A673 (cell line): ENCODE results near the gene EYA3. TPM values are rescaled to one million over a fixed set of nuclear protein-coding genes. Genes with fewer than 3 reads are reported as not detected.

Experiments used
- BruUV-seq: library from RNA; stranded (reverse); fragments of 400-500 nt; replicated peaks from 2 replicates; lab custom pipeline; 2021; lab: Mats Ljungman, UMichigan
- CTCF ChIA-PET: fragments of 300-600 bp; sonication (Branson Sonifier 250); formaldehyde crosslinking; loops from one replicate; lab custom pipeline; 2022; ENCODE audit warnings: antibody characterized with exemption; lab: Charles Lee
- POLR2A ChIA-PET: fragments of 300-600 bp; sonication (Branson Sonifier 250); formaldehyde crosslinking; loops from one replicate; lab custom pipeline; 2022; ENCODE audit warnings: antibody characterized with exemption; ENCODE audit not compliant: low non-redundant PET; lab: Charles Lee
- DNase-seq: peaks from one replicate; pipeline ENCODE4 v3.0.0-alpha.2; 2015; ENCODE audit warnings: low spot score
- H3K27ac ChIP-seq: fragments of 200-600 bp; sonication (generic); 2 replicates; pipeline ENCODE4 v1.5.1; 2016; ENCODE audit warnings: mixed run types, low read depth, mild to moderate bottlenecking, mixed read lengths, antibody characterized with exemption, low read length; ENCODE audit not compliant: poor library complexity, severe bottlenecking
- H3K27me3 ChIP-seq: fragments of 200-600 bp; sonication (generic); replicated peaks from 2 replicates; pipeline ENCODE4 v1.6.1; 2017; ENCODE audit warnings: mixed run types, low read depth, mild to moderate bottlenecking, mixed read lengths, antibody characterized with exemption, low read length; ENCODE audit not compliant: insufficient read depth, poor library complexity
- H3K36me3 ChIP-seq: fragments of 200-600 bp; sonication (generic); 2 replicates; pipeline ENCODE4 v1.6.1; 2016; ENCODE audit warnings: mixed run types, mild to moderate bottlenecking, mixed read lengths, antibody characterized with exemption, low read length; ENCODE audit not compliant: insufficient read depth, poor library complexity, severe bottlenecking
- H3K4me1 ChIP-seq: fragments of 200-600 bp; sonication (generic); 2 replicates; pipeline ENCODE4 v1.6.1; 2017; ENCODE audit warnings: mixed run types, mild to moderate bottlenecking, mixed read lengths, antibody characterized with exemption, low read length; ENCODE audit not compliant: insufficient read depth, poor library complexity, severe bottlenecking
- H3K4me3 ChIP-seq: fragments of 200-600 bp; sonication (generic); 2 replicates; pipeline ENCODE4 v1.5.1; 2016; ENCODE audit warnings: low read depth, mixed run types, mild to moderate bottlenecking, mixed read lengths, low read length; ENCODE audit not compliant: poor library complexity, severe bottlenecking
- H3K9me3 ChIP-seq: fragments of 200-600 bp; sonication (generic); 2 replicates; pipeline ENCODE4 v1.6.1; 2016; ENCODE audit warnings: mixed run types, low read depth, mild to moderate bottlenecking, mixed read lengths, antibody characterized with exemption, low read length; ENCODE audit not compliant: poor library complexity, severe bottlenecking
- CTCF ChIP-seq: fragments of 300-800, 200-600 bp; sonication (generic); conservative IDR thresholded peaks from 2 replicates; pipeline ENCODE4 v1.5.1; 2017; ENCODE audit warnings: low read depth, mild to moderate bottlenecking, antibody characterized with exemption, low read length, moderate library complexity, mixed read lengths
- EZH2 ChIP-seq: fragments of 200-600 bp; sonication (generic); IDR thresholded peaks from 2 replicates; pipeline ENCODE4 v1.6.1; 2017; ENCODE audit warnings: borderline replicate concordance, low read depth, mild to moderate bottlenecking, mixed read lengths, antibody characterized with exemption, low read length; ENCODE audit not compliant: poor library complexity, severe bottlenecking
- intact Hi-C: fragments of 100-400 bp; cut with micrococcal nuclease; formaldehyde crosslinking; loops from one replicate; pipeline ENCODE4 v1.10.0; 2022; ENCODE audit not compliant: unreplicated experiment
- total RNA-seq: library from RNA; stranded (reverse); gene quantifications from 2 replicates; pipeline ENCODE4 v1.2.3, GENCODE V29; 2021

Gene EYA3
- total RNA-seq, 1 experiment from 2014 or later: 33.4 TPM

- intact Hi-C loops: no loop called here
- H3K4me1 ChIP-seq: no peaks in the 10 kb centered on the region
- no peak overlapping the region for H3K27ac ChIP-seq
- BruUV-seq: no TSS peak
- H3K4me3 ChIP-seq: no peak overlapping the region
- no peaks in the 10 kb centered on the region for H3K9me3 ChIP-seq
- no peaks in the 10 kb centered on the region for H3K27me3 ChIP-seq
- ChIA-PET POLR2A (no interaction called here), CTCF (no interaction called here)
- no peak for DNase-seq
- no peak for TF ChIP-seq EZH2
- no peak for TF ChIP-seq CTCF
- no peaks in the 10 kb centered on the region for H3K36me3 ChIP-seq
These were observed 22.1 kb upstream of the EYA3 start for GRCh38 chr1:28110555-28110954.

- Histone ChIP-seq H3K27me3 (no peaks in the 10 kb centered on the region), H3K9me3 (no peaks in the 10 kb centered on the region), H3K36me3 (no peaks in the 10 kb centered on the region), H3K27ac (no peak overlapping the region), H3K4me3 (no peak overlapping the region), H3K4me1 (no peaks in the 10 kb centered on the region)
- BruUV-seq: no TSS peak
- intact Hi-C loops: no loop called here
- ChIA-PET CTCF (no interaction called here), POLR2A (no interaction called here)
- DNase-seq: no peak
- TF ChIP-seq CTCF (no peak), EZH2 (no peak)
These were observed 21.2 kb upstream of the EYA3 start for GRCh38 chr1:28109639-28110038.

GRCh38 chr1:28108001-28108400, 19.6 kb upstream of the EYA3 start:
- DNase-seq: no peak
- ChIA-PET POLR2A (no interaction called here), CTCF (no interaction called here)
- H3K9me3 ChIP-seq: no peaks in the 10 kb centered on the region
- no peaks in the 10 kb centered on the region for H3K4me1 ChIP-seq
- no peaks in the 10 kb centered on the region for H3K36me3 ChIP-seq
- H3K4me3 ChIP-seq: no peak overlapping the region
- TF ChIP-seq CTCF: no peak
- no peak for TF ChIP-seq EZH2
- no peaks in the 10 kb centered on the region for H3K27me3 ChIP-seq
- BruUV-seq: no TSS peak
- intact Hi-C loops: no loop called here
- H3K27ac ChIP-seq: no peak overlapping the region
